Activated B cell treated with CpG ODN at 0.5 μM for 24 hours (primary cell): ENCODE data around the gene PRLH. TPM values are rescaled to one million over a fixed set of nuclear protein-coding genes. Genes with fewer than 3 reads are reported as not detected.
A peak's percentile ranks its signal among the peaks of the same experiment; 100 is the strongest.

ENCODE experiments used
- ATAC-seq: fragments of 200-7000 bp; cut with Tn5 transposase; one replicate; pipeline ENCODE4 v1.10.0; 2021; ENCODE audit warnings: low read depth, mild to moderate bottlenecking, moderate library complexity
- CTCF ChIA-PET: fragments of 350-600 bp; sonication (Branson Sonifier 250); formaldehyde crosslinking; loops from one replicate; lab custom pipeline; 2021; ENCODE audit warnings: antibody characterized with exemption; lab: Charles Lee
- POLR2A ChIA-PET: fragments of 350-600 bp; sonication (Branson Sonifier 250); formaldehyde crosslinking; loops from one replicate; lab custom pipeline; 2021; ENCODE audit warnings: antibody characterized with exemption; lab: Charles Lee
- DNase-seq: peaks from one replicate; pipeline ENCODE4 v3.0.0; 2022
- H3K27ac Mint-ChIP-seq: one replicate; pipeline ENCODE4 v1.8.0; 2020; ENCODE audit warnings: mixed read lengths
- H3K27me3 Mint-ChIP-seq: one replicate; pipeline ENCODE4 v1.8.0; 2021; ENCODE audit warnings: mixed read lengths
- H3K36me3 Mint-ChIP-seq: one replicate; pipeline ENCODE4 v1.8.0; 2021; ENCODE audit warnings: low read depth, mixed read lengths
- H3K4me1 Mint-ChIP-seq: one replicate; pipeline ENCODE4 v1.8.0; 2021; ENCODE audit warnings: mixed read lengths
- H3K4me3 Mint-ChIP-seq: one replicate; pipeline ENCODE4 v1.8.0; 2020; ENCODE audit warnings: mild to moderate bottlenecking, mixed read lengths
- H3K9me3 Mint-ChIP-seq: one replicate; pipeline ENCODE4 v1.8.0; 2020; ENCODE audit warnings: mixed read lengths
- intact Hi-C: fragments of 100-400 bp; cut with micrococcal nuclease; formaldehyde crosslinking; loops from one replicate; pipeline ENCODE4 v1.15.1; 2024
- total RNA-seq: library from RNA; stranded (reverse); gene quantifications from 2 replicates; pipeline ENCODE4 v1.2.3, GENCODE V29; 2022
- TF ChIP-seq, protein P1 (sequence below): fragments of 200-600 bp; IDR thresholded peaks from one replicate; pipeline ENCODE4 v1.8.0; 2022; ENCODE audit warnings: antibody characterized with exemption, mild to moderate bottlenecking

The PRLH gene
- total RNA-seq, 1 donor from 2014 or later: not detected

GRCh38 chr2:237540223-237540775 is 26.1 kb upstream of the PRLH start:
- peaks cover 13% of the 10 kb centered on the region for H3K27me3 Mint-ChIP-seq
- no peak overlapping the region for H3K27ac Mint-ChIP-seq
- TF ChIP-seq, protein P1, sequence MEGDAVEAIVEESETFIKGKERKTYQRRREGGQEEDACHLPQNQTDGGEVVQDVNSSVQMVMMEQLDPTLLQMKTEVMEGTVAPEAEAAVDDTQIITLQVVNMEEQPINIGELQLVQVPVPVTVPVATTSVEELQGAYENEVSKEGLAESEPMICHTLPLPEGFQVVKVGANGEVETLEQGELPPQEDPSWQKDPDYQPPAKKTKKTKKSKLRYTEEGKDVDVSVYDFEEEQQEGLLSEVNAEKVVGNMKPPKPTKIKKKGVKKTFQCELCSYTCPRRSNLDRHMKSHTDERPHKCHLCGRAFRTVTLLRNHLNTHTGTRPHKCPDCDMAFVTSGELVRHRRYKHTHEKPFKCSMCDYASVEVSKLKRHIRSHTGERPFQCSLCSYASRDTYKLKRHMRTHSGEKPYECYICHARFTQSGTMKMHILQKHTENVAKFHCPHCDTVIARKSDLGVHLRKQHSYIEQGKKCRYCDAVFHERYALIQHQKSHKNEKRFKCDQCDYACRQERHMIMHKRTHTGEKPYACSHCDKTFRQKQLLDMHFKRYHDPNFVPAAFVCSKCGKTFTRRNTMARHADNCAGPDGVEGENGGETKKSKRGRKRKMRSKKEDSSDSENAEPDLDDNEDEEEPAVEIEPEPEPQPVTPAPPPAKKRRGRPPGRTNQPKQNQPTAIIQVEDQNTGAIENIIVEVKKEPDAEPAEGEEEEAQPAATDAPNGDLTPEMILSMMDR: no peak
- intact Hi-C loops: no loop called here
- ChIA-PET POLR2A (no interaction called here), CTCF (no interaction called here)
- no peaks in the 10 kb centered on the region for H3K36me3 Mint-ChIP-seq
- no peak overlapping the region for H3K4me3 Mint-ChIP-seq
- H3K4me1 Mint-ChIP-seq: no peaks in the 10 kb centered on the region
- H3K9me3 Mint-ChIP-seq: no peaks in the 10 kb centered on the region
- no peak for ATAC-seq
- DNase-seq: no peak

DNA sequence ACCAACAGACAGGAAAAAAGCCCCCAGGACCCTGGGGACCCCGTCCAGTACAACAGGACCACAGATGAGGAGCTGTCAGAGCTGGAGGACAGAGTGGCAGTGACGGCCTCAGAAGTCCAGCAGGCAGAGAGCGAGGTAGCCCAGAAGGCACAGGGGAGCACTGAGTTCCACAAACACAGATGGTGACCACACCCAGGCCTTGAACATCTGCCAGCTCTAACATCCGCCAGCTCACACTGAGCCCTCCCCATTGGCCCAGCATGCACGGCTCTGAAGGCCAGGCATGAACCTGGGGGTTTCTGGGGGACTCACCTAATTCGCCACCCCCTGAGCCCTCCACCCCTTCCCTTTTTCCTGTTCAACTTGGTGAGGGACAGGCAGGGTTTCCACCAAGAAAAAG is 25.6 kb upstream of the PRLH start:
- TF ChIP-seq, protein P1: no peak
- ChIA-PET CTCF (no interaction called here), POLR2A (no interaction called here)
- Mint-ChIP-seq H3K27ac (no peak overlapping the region), H3K9me3 (no peaks in the 10 kb centered on the region), H3K27me3 (peaks cover 13% of the 10 kb centered on the region), H3K36me3 (no peaks in the 10 kb centered on the region), H3K4me1 (no peaks in the 10 kb centered on the region), H3K4me3 (no peak overlapping the region)
- no peak for DNase-seq
- intact Hi-C loops: no loop called here
- peak; percentile 54 for ATAC-seq

- POLR2A ChIA-PET: no interaction called here
- Mint-ChIP-seq H3K27ac (no peak overlapping the region), H3K27me3 (peaks cover 13% of the 10 kb centered on the region), H3K4me1 (no peaks in the 10 kb centered on the region), H3K4me3 (no peak overlapping the region), H3K36me3 (no peaks in the 10 kb centered on the region), H3K9me3 (no peaks in the 10 kb centered on the region)
- intact Hi-C loops: no loop called here
- no peak for DNase-seq
- TF ChIP-seq, protein P1: no peak
- CTCF ChIA-PET: no interaction called here
- no peak for ATAC-seq
Observed at GRCh38 chr2:237541243-237541642, 25.1 kb upstream of the PRLH start.

DNA sequence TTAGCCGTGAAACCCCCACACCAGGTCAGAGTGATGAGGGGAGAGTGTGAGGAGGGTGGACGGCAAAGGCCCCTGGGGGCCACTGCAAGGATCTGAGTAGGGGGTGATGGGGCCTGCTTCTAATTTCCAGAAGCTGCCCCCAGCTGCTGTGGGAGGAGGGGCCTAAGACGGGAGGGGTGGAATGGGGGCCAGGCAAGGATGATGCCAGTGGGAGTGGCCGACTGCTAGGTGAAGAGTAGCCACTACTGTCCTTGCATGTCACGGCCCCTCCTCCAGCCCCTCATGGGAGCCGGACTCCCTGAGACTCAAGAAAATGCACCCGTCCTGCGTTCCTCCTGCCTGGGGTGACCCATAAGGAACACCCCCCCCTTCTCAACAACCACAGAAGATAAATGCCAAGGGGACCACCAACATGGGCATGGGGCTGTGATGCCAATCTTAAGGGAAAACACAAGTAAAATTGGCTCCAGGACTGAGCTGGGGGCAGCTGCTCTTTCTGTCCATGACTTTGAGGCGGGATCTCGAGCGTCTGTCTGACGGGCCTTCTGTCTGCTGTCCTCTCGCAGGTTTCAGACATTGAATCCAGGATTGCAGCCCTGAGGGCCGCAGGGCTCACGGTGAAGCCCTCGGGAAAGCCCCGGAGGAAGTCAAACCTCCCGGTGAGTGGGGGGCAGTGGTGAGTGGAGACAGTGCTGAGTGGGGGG is 24.2 kb upstream of the PRLH start:
- ChIA-PET CTCF (no interaction called here), POLR2A (no interaction called here)
- H3K36me3 Mint-ChIP-seq: no peaks in the 10 kb centered on the region
- ATAC-seq: no peak
- H3K27ac Mint-ChIP-seq: no peak overlapping the region
- DNase-seq: no peak
- no peaks in the 10 kb centered on the region for H3K4me1 Mint-ChIP-seq
- intact Hi-C loops: no loop called here
- H3K4me3 Mint-ChIP-seq: no peak overlapping the region
- TF ChIP-seq, protein P1: no peak
- H3K9me3 Mint-ChIP-seq: no peaks in the 10 kb centered on the region
- peaks cover 12% of the 10 kb centered on the region for H3K27me3 Mint-ChIP-seq

GRCh38 chr2:237546040-237546875 is 20.1 kb upstream of the PRLH start:
- H3K4me1 Mint-ChIP-seq: no peaks in the 10 kb centered on the region

More at GRCh38 chr2:237546040-237546875, 20.1 kb upstream of the PRLH start:
- DNase-seq (no peak), ATAC-seq (no peak)
- TF ChIP-seq, protein P1: no peak
- H3K9me3 Mint-ChIP-seq: no peaks in the 10 kb centered on the region
- peaks cover 3% of the 10 kb centered on the region for H3K27me3 Mint-ChIP-seq
- CTCF ChIA-PET: interaction anchor here (0.6 kb wide), 1 partner anchor 1198 kb away, joined by 4 read pairs; no protein-coding TSS in a partner anchor
- H3K4me3 Mint-ChIP-seq: no peak overlapping the region
- POLR2A ChIA-PET: interaction anchor here (0.6 kb wide), 1 partner anchor 34 kb away, joined by 5 read pairs; no protein-coding TSS in a partner anchor
- no peak overlapping the region for H3K27ac Mint-ChIP-seq
- H3K36me3 Mint-ChIP-seq: no peaks in the 10 kb centered on the region
- intact Hi-C loops: no loop called here
